Neural cell (in vitro differentiated cells): ENCODE measurements around the gene HNRNPUL1. TPM values are rescaled to one million over a fixed set of nuclear protein-coding genes. Genes with fewer than 3 reads are reported as not detected.

Experiments
- H2AFZ ChIP-seq: fragments of 200-600, 300-800 bp; sonication (generic), shearing (Covaris generic); 2 replicates; pipeline ENCODE4 v1.6.0; 2014; ENCODE audit warnings: low read depth, mild to moderate bottlenecking, antibody characterized with exemption, low read length, moderate library complexity
- H3F3A ChIP-seq: fragments of 200-600 bp; shearing (Covaris generic); 2 replicates; pipeline ENCODE4 v1.6.1; 2016; ENCODE audit warnings: mild to moderate bottlenecking, moderate library complexity, mixed read lengths, antibody characterized with exemption, low read length; ENCODE audit not compliant: insufficient read depth, poor library complexity, severe bottlenecking
- H3K27ac ChIP-seq: fragments of 200-600, 300-800 bp; sonication (generic), shearing (Covaris generic); 2 replicates; pipeline ENCODE4 v1.5.1; 2014; ENCODE audit warnings: mild to moderate bottlenecking, low read length, moderate library complexity
- H3K27me3 ChIP-seq: fragments of 300-800, 200-600 bp; sonication (generic), shearing (Covaris generic); 2 replicates; pipeline ENCODE4 v1.6.0; 2014; ENCODE audit warnings: mild to moderate bottlenecking, low read depth, low read length, moderate library complexity; ENCODE audit not compliant: insufficient read depth
- H3K36me3 ChIP-seq: fragments of 300-800, 200-600 bp; sonication (generic), shearing (Covaris generic); 2 replicates; pipeline ENCODE4 v1.5.1; 2014; ENCODE audit warnings: mild to moderate bottlenecking, antibody characterized with exemption, low read length, moderate library complexity; ENCODE audit not compliant: insufficient read depth
- H3K4me2 ChIP-seq: fragments of 300-800, 200-600 bp; sonication (generic), shearing (Covaris generic); 2 replicates; pipeline ENCODE4 v1.6.0; 2014; ENCODE audit warnings: mild to moderate bottlenecking, low read length
- H3K4me3 ChIP-seq: fragments of 300-800, 200-600 bp; sonication (generic), shearing (Covaris generic); 2 replicates; pipeline ENCODE4 v1.5.1; 2014; ENCODE audit warnings: mild to moderate bottlenecking, low read length, moderate library complexity
- H3K79me2 ChIP-seq: fragments of 200-600 bp; shearing (Covaris generic); replicated peaks from 2 replicates; pipeline ENCODE4 v1.6.0; 2014; ENCODE audit warnings: mild to moderate bottlenecking, low read length, moderate library complexity; ENCODE audit not compliant: insufficient read depth
- H3K9ac ChIP-seq: fragments of 300-800, 200-600 bp; sonication (generic), shearing (Covaris generic); 2 replicates; pipeline ENCODE4 v1.6.1; 2016; ENCODE audit warnings: mild to moderate bottlenecking, low read length, mixed read lengths
- H3K9me2 ChIP-seq: fragments of 200-600 bp; shearing (Covaris generic); 2 replicates; pipeline ENCODE4 v1.6.1; 2016; ENCODE audit warnings: mild to moderate bottlenecking, low read length, mixed read lengths; ENCODE audit not compliant: insufficient read depth
- H3K9me3 ChIP-seq: fragments of 200-600, 300-800 bp; sonication (generic), shearing (Covaris generic); 2 replicates; pipeline ENCODE4 v1.6.1; 2016; ENCODE audit warnings: mild to moderate bottlenecking, mixed run types, low read length, moderate library complexity, mixed read lengths
- H4K20me1 ChIP-seq: fragments of 200-600 bp; shearing (Covaris generic); 2 replicates; pipeline ENCODE4 v1.6.1; 2016; ENCODE audit warnings: mild to moderate bottlenecking, mixed run types; ENCODE audit not compliant: insufficient read depth
- CTCF ChIP-seq: fragments of 450-650 bp; IDR thresholded peaks from 2 replicates; pipeline ENCODE4 v1.5.1; 2014; ENCODE audit warnings: antibody characterized with exemption, mild to moderate bottlenecking, moderate library complexity; ENCODE audit not compliant: poor library complexity, severe bottlenecking
- EP300 ChIP-seq: fragments of 450-650 bp; conservative IDR thresholded peaks from 2 replicates; pipeline ENCODE4 v1.6.1; 2014; ENCODE audit warnings: antibody characterized with exemption, mild to moderate bottlenecking, moderate library complexity; ENCODE audit not compliant: poor library complexity, severe bottlenecking
- EZH2 ChIP-seq: fragments of 200-600, 300-800 bp; shearing (Covaris generic), sonication (generic); IDR thresholded peaks from 2 replicates; pipeline ENCODE4 v1.6.1; 2014; ENCODE audit warnings: antibody characterized with exemption, low read length, borderline replicate concordance, mild to moderate bottlenecking; ENCODE audit not compliant: insufficient read depth, poor library complexity, severe bottlenecking
- MXI1 ChIP-seq: fragments of 450-650 bp; conservative IDR thresholded peaks from 2 replicates; pipeline ENCODE4 v1.6.1; 2014; ENCODE audit warnings: antibody characterized with exemption, mild to moderate bottlenecking; ENCODE audit not compliant: poor library complexity, severe bottlenecking
- POLR2AphosphoS5 ChIP-seq: IDR thresholded peaks from 2 replicates; pipeline ENCODE4 v1.6.1; 2012
- RAD21 ChIP-seq: fragments of 450-650 bp; conservative IDR thresholded peaks from 2 replicates; pipeline ENCODE4 v1.6.1; 2014; ENCODE audit warnings: antibody characterized with exemption, mild to moderate bottlenecking, moderate library complexity
- REST ChIP-seq: IDR thresholded peaks from 2 replicates; pipeline ENCODE4 v1.6.1; 2012; ENCODE audit warnings: borderline replicate concordance
- SMC3 ChIP-seq: fragments of 450-650 bp; conservative IDR thresholded peaks from 2 replicates; pipeline ENCODE4 v1.6.1; 2014; ENCODE audit warnings: antibody characterized with exemption, mild to moderate bottlenecking, moderate library complexity; ENCODE audit not compliant: poor library complexity
- TAF1 ChIP-seq: IDR thresholded peaks from 2 replicates; pipeline ENCODE4 v1.6.1; 2012; ENCODE audit warnings: low read depth
- polyA plus RNA-seq: library from polyadenylated mRNA; depleted of rRNA; stranded (reverse); fragments of >200 nt; gene quantifications from 2 replicates; pipeline ENCODE4 v1.2.3, GENCODE V29; 2014

The HNRNPUL1 gene
- polyA plus RNA-seq, 1 donor from 2014 or later, result 34.6 TPM

GRCh38 chr19:41241859-41242258 lies 22.3 kb upstream of the HNRNPUL1 start:
- Histone ChIP-seq H3K27ac (no peak overlapping the region), H3K9ac (no peak overlapping the region), H4K20me1 (no peaks in the 10 kb centered on the region), H3K79me2 (no peaks in the 10 kb centered on the region), H3K4me2 (no peak overlapping the region), H3K27me3 (no peaks in the 10 kb centered on the region), H3K36me3 (no peaks in the 10 kb centered on the region), H3F3A (no peaks in the 10 kb centered on the region), H3K4me3 (no peak overlapping the region), H2AFZ (no peak overlapping the region), H3K9me3 (no peaks in the 10 kb centered on the region), H3K9me2 (no peaks in the 10 kb centered on the region)
- no peak for TF ChIP-seq EZH2
- TF ChIP-seq SMC3, result no peak
- no peak for TF ChIP-seq POLR2AphosphoS5
- no peak for TF ChIP-seq CTCF
- TF ChIP-seq TAF1, result no peak
- TF ChIP-seq REST, result no peak
- TF ChIP-seq MXI1, result no peak
- TF ChIP-seq RAD21, result no peak
- TF ChIP-seq EP300, result no peak

GRCh38 chr19:41244117-41244516 lies 20.1 kb upstream of the HNRNPUL1 start:
- no peaks in the 10 kb centered on the region for H3K79me2 ChIP-seq
- TF ChIP-seq SMC3 (no peak), RAD21 (no peak), EP300 (no peak), CTCF (no peak), MXI1 (no peak), TAF1 (no peak), REST (no peak), EZH2 (no peak), POLR2AphosphoS5 (no peak)
- no peaks in the 10 kb centered on the region for H3K9me3 ChIP-seq
- no peaks in the 10 kb centered on the region for H3K9me2 ChIP-seq
- H3K27me3 ChIP-seq, result no peaks in the 10 kb centered on the region
- H2AFZ ChIP-seq, result no peak overlapping the region
- H3F3A ChIP-seq, result no peaks in the 10 kb centered on the region
- H4K20me1 ChIP-seq, result no peaks in the 10 kb centered on the region
- no peak overlapping the region for H3K4me3 ChIP-seq
- H3K4me2 ChIP-seq, result no peak overlapping the region
- H3K9ac ChIP-seq, result no peak overlapping the region
- H3K36me3 ChIP-seq, result no peaks in the 10 kb centered on the region
- no peak overlapping the region for H3K27ac ChIP-seq
